Stimulated activated CD4-positive, alpha-beta T cell treated with anti-CD3 and anti-CD28 coated beads, Interleukin-4, amount 100 ng/mL, for 24 hours (primary cell): ENCODE results near the gene FIZ1.

Experiments
- DNase-seq: peaks from one replicate; pipeline ENCODE4 v3.0.0-alpha.2; 2020

Gene FIZ1

GRCh38 chr19:55567708-55568328 lies 31.5 kb downstream of the FIZ1 start:
- no peak for DNase-seq

GRCh38 chr19:55566823-55567222 lies 32.5 kb downstream of the FIZ1 start:
- DNase-seq, result no peak

- DNase-seq, result no peak
These were observed 36.0 kb downstream of the FIZ1 start for GRCh38 chr19:55563261-55563690.

GRCh38 chr19:55559684-55560083 lies 39.6 kb downstream of the FIZ1 start:
- no peak for DNase-seq

GRCh38 chr19:55554741-55555152 lies 44.6 kb downstream of the FIZ1 start:
- no peak for DNase-seq

- DNase-seq, result no peak
These were observed 45.0 kb downstream of the FIZ1 start for GRCh38 chr19:55554302-55554701.

GRCh38 chr19:55553217-55554182 lies 45.8 kb downstream of the FIZ1 start:
- DNase-seq, result no peak

- no peak for DNase-seq
These were observed 46.7 kb downstream of the FIZ1 start for GRCh38 chr19:55552620-55553019.

- no peak for DNase-seq
These were observed 47.1 kb downstream of the FIZ1 start for GRCh38 chr19:55552206-55552605.

GRCh38 chr19:55550321-55550650 lies 49.0 kb downstream of the FIZ1 start:
- DNase-seq, result no peak

GRCh38 chr19:55549500-55550320 lies 49.6 kb downstream of the FIZ1 start:
- no peak for DNase-seq

- no peak for DNase-seq
These were observed 52.3 kb downstream of the FIZ1 start for GRCh38 chr19:55546822-55547614.

GRCh38 chr19:55546011-55546410 lies 53.3 kb downstream of the FIZ1 start:
- no peak for DNase-seq

GRCh38 chr19:55545443-55545842 lies 53.9 kb downstream of the FIZ1 start, which contains the start of gene SBK3:
SBK3 (minus strand) TSS chr19:55545543; CDS start chr19:55545543, 0 bp downstream.
- no peak for DNase-seq

GRCh38 chr19:55544776-55545439 lies 54.4 kb downstream of the FIZ1 start:
- no peak for DNase-seq

- no peak for DNase-seq
These were observed 55.3 kb downstream of the FIZ1 start for GRCh38 chr19:55544014-55544413.

- no peak for DNase-seq
These were observed 55.8 kb downstream of the FIZ1 start for GRCh38 chr19:55543567-55543966.

- DNase-seq, result no peak
These were observed 56.9 kb downstream of the FIZ1 start for GRCh38 chr19:55542292-55542855.
